Mesenchymal stem cell (in vitro differentiated cells and primary cell): Measurements from ENCODE around the gene EFR3B. TPM values are rescaled to one million over a fixed set of nuclear protein-coding genes. Genes with fewer than 3 reads are reported as not detected.

Experiments
- small RNA-seq: library from polyadenylated mRNA; stranded (forward); fragments of <200 nt; extraction: miRNeasy Mini kit (QIAGEN cat#:217004); gene quantifications from one replicate; pipeline ENCODE3, GENCODE V24; 2013; ENCODE audit warnings: low read depth

EFR3B gene

Small RNAs within 50 kb of the gene (small RNA-seq; reads per million reads assigned to genes)
- gene RF00019 (not detected), gene RN7SL856P (not detected)
